Smooth muscle cell (in vitro differentiated cells): ENCODE measurements around the gene PRR19. TPM values are rescaled to one million over a fixed set of nuclear protein-coding genes. Genes with fewer than 3 reads are reported as not detected.

ENCODE experiments used
- DNase-seq: peaks from one replicate; lab custom pipeline; 2025; ENCODE audit not compliant: unreplicated experiment; lab: John Stamatoyannopoulos, UW
- H2AFZ ChIP-seq: fragments of 200-600 bp; sonication (generic); 2 replicates; pipeline ENCODE4 v1.6.0; 2016; ENCODE audit warnings: antibody characterized with exemption, low read depth, mild to moderate bottlenecking
- H3F3A ChIP-seq: fragments of 200-600 bp; sonication (generic); 2 replicates; pipeline ENCODE4 v1.6.0; 2017; ENCODE audit warnings: antibody characterized with exemption, low read depth
- H3K27ac ChIP-seq: fragments of 200-600 bp; sonication (generic); 2 replicates; pipeline ENCODE4 v1.5.1; 2016; ENCODE audit warnings: low read depth, mild to moderate bottlenecking
- H3K27me3 ChIP-seq: fragments of 200-600 bp; sonication (generic); 2 replicates; pipeline ENCODE4 v1.6.1; 2016; ENCODE audit warnings: low read depth, mild to moderate bottlenecking
- H3K36me3 ChIP-seq: fragments of 200-600 bp; sonication (generic); 2 replicates; pipeline ENCODE4 v1.5.1; 2016; ENCODE audit warnings: low read depth
- H3K4me1 ChIP-seq: fragments of 200-600 bp; sonication (generic); 2 replicates; pipeline ENCODE4 v1.5.1; 2016; ENCODE audit warnings: low read depth
- H3K4me2 ChIP-seq: fragments of 200-600 bp; sonication (generic); 2 replicates; pipeline ENCODE4 v1.6.0; 2016; ENCODE audit warnings: mild to moderate bottlenecking
- H3K4me3 ChIP-seq: fragments of 200-600 bp; sonication (generic); 2 replicates; pipeline ENCODE4 v1.5.1; 2016; ENCODE audit warnings: mild to moderate bottlenecking
- H3K79me2 ChIP-seq: fragments of 200-600 bp; sonication (generic); 2 replicates; pipeline ENCODE4 v1.6.0; 2016; ENCODE audit warnings: low read depth, mild to moderate bottlenecking
- H3K9ac ChIP-seq: fragments of 200-600 bp; sonication (generic); 2 replicates; pipeline ENCODE4 v1.6.0; 2016; ENCODE audit warnings: low read depth
- H3K9me3 ChIP-seq: fragments of 200-600 bp; sonication (generic); replicated peaks from 2 replicates; pipeline ENCODE4 v1.5.1; 2016; ENCODE audit warnings: low read depth
- H4K20me1 ChIP-seq: fragments of 200-600 bp; sonication (generic); 2 replicates; pipeline ENCODE4 v1.6.0; 2016; ENCODE audit warnings: low read depth
- WGBS: methylation state at CpG from one replicate; pipeline ENCODE4 v1.1.7; 2016; ENCODE audit warnings: low lambda C conversion rate; 5-methylcytosine and 5-hydroxymethylcytosine counted together
- polyA plus RNA-seq: library from polyadenylated mRNA; unstranded; fragments of >200 nt; fragmentation: Nextera tagmentation; extraction: Ambion mirVana; gene quantifications from 2 replicates; pipeline ENCODE4 v1.2.1, GENCODE V29; 2016
- total RNA-seq: library from RNA; depleted of rRNA; stranded (reverse); fragments of >200 nt; gene quantifications from 2 replicates; pipeline ENCODE4 v1.2.3, GENCODE V29; 2014
- TF ChIP-seq, protein P1 (sequence below): fragments of 200-600 bp; sonication (generic); IDR thresholded peaks from 2 replicates; pipeline ENCODE4 v1.5.1; 2017; ENCODE audit warnings: borderline replicate concordance, mild to moderate bottlenecking, antibody characterized with exemption; ENCODE audit not compliant: insufficient read depth, poor library complexity, severe bottlenecking

PRR19 gene
- total and polyA plus RNA-seq, 2 experiments from 2014 or later, result 0.45 to 0.73 TPM

DNA sequence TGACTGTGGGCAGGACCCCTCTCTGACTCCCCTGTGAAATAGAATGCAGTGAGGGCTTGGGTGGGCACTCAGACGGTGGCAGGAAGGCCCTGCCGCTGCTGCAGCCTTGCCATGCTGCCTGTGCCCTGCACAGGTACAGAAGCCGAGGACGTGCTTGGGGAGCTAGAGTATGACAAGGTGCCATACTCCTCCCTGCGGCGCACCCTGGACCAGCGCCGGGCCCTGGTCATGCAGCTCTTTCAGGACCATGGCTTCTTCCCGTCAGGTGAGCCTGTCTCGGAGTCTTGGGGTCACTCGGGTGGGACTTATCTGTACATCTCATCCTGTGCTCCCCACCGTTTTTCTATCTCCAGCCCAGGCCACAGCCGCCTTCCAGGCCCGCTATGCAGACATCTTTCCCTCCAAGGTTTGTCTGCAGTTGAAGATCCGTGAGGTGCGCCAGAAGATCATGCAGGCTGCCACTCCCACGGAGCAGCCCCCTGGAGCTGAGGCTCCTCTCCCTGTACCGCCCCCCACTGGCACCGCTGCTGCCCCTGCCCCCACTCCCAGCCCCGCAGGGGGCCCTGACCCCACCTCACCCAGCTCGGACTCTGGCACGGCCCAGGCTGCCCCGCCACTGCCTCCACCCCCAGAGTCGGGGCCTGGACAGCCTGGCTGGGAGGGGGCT, 7.3 kb upstream of the PRR19 start:
- Histone ChIP-seq H3K79me2 (no peaks in the 10 kb centered on the region), H3K4me2 (no peak overlapping the region), H4K20me1 (peaks cover 16% of the 10 kb centered on the region), H3K4me3 (no peak overlapping the region), H3K9ac (no peak overlapping the region), H3K36me3 (no peaks in the 10 kb centered on the region), H3K27me3 (no peaks in the 10 kb centered on the region), H3K27ac (no peak overlapping the region), H3F3A (peaks cover 12% of the 10 kb centered on the region), H3K4me1 (no peaks in the 10 kb centered on the region), H2AFZ (no peak overlapping the region), H3K9me3 (no peaks in the 10 kb centered on the region)
- TF ChIP-seq, protein P1, sequence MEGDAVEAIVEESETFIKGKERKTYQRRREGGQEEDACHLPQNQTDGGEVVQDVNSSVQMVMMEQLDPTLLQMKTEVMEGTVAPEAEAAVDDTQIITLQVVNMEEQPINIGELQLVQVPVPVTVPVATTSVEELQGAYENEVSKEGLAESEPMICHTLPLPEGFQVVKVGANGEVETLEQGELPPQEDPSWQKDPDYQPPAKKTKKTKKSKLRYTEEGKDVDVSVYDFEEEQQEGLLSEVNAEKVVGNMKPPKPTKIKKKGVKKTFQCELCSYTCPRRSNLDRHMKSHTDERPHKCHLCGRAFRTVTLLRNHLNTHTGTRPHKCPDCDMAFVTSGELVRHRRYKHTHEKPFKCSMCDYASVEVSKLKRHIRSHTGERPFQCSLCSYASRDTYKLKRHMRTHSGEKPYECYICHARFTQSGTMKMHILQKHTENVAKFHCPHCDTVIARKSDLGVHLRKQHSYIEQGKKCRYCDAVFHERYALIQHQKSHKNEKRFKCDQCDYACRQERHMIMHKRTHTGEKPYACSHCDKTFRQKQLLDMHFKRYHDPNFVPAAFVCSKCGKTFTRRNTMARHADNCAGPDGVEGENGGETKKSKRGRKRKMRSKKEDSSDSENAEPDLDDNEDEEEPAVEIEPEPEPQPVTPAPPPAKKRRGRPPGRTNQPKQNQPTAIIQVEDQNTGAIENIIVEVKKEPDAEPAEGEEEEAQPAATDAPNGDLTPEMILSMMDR, result no peak
- 96% methylated on average over 18 of the region's 24 CpGs for WGBS
- no peak for DNase-seq

- 89% methylated on average over 5 of the region's 5 CpGs for WGBS
- Histone ChIP-seq H4K20me1 (peaks cover 8% of the 10 kb centered on the region), H3K4me3 (no peak overlapping the region), H3K36me3 (no peaks in the 10 kb centered on the region), H3K27ac (no peak overlapping the region), H3K4me1 (no peaks in the 10 kb centered on the region), H3K9ac (no peak overlapping the region), H3K4me2 (no peak overlapping the region), H3K27me3 (no peaks in the 10 kb centered on the region), H3F3A (peaks cover 12% of the 10 kb centered on the region), H3K9me3 (no peaks in the 10 kb centered on the region), H3K79me2 (no peaks in the 10 kb centered on the region), H2AFZ (no peak overlapping the region)
- TF ChIP-seq, protein P1, result no peak
- DNase-seq, result no peak
Observed at GRCh38 chr19:42295342-42295741, 6.6 kb upstream of the PRR19 start.

DNA sequence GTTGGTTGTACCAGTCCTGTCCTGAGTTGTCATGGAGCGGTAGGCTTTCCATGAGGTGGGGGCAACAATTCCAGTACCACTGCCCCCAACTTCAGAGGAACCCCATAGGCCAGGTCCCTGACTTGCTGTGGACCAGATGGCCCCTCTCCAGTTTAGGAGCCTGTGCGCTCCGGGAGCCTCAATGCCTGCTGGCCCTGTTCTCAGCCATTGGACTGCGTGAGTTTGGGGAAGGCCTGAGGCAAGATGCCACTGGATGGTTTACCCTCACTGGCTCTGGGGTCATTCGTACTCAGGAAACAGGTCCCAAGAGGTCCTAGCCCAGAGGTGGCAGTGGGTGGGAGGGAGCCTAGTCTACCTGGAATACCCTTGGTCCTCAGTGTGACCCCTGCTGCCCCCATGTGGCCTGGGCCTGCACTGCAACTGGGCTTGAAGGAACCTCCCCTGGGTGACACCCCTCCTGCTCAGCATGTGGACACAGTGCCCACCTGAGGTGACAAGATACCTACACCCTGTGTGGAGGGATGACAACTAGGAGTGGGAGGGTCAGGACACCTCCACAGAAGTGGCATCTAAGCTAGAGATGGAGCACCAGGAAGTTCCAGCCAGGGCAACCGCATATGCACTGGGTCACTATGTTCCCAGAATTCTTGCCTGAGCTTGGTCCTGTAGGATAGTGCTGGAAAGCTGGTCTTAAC, 6.0 kb upstream of the PRR19 start:
- 78% methylated on average over 6 of the region's 6 CpGs for WGBS

More for the DNA sequence above, 6.0 kb upstream of the PRR19 start:
- no peak overlapping the region for H3K4me3 ChIP-seq
- no peaks in the 10 kb centered on the region for H3K36me3 ChIP-seq
- H2AFZ ChIP-seq, result no peak overlapping the region
- H3F3A ChIP-seq, result peaks cover 12% of the 10 kb centered on the region
- peak; percentile 60 for DNase-seq
- H3K9ac ChIP-seq, result no peak overlapping the region
- no peaks in the 10 kb centered on the region for H3K79me2 ChIP-seq
- peaks cover 4% of the 10 kb centered on the region for H4K20me1 ChIP-seq
- H3K9me3 ChIP-seq, result no peaks in the 10 kb centered on the region
- H3K4me1 ChIP-seq, result no peaks in the 10 kb centered on the region
- TF ChIP-seq, protein P1, result peak; percentile 84
- no peak overlapping the region for H3K27ac ChIP-seq
- H3K4me2 ChIP-seq, result no peak overlapping the region
- no peaks in the 10 kb centered on the region for H3K27me3 ChIP-seq
